Heart left ventricle (tissue), 16 donors: ENCODE measurements around the gene REG1B. TPM values are rescaled to one million over a fixed set of nuclear protein-coding genes. Genes with fewer than 3 reads are reported as not detected.

Source experiments
- ATAC-seq, 4 donors: fragments of 200-7000 bp; cut with Tn5 transposase; one replicate each; pipeline ENCODE4 v1.9.1; 2020 to 2022; ENCODE audit warnings: moderate library complexity in 4 of 4, mild to moderate bottlenecking in 3 of 4, moderate number of reproducible peaks in 1 of 4
- DNase-seq, 5 donors: peaks; one replicate each; pipeline ENCODE4 v3.0.0-alpha.2; 2020
- H3K27ac ChIP-seq, 12 donors: fragments of 200-600 bp; sonication (generic) in 4 of 12; one replicate each; pipeline versions ENCODE4 v1.5.0 to v1.8.0; 2016 to 2022; ENCODE audit warnings: mild to moderate bottlenecking in 2 of 12
- H3K27me3 ChIP-seq, 9 donors: fragments of 200-600 bp; sonication (generic) in 2 of 9; one replicate each; pipeline versions ENCODE4 v1.5.1 to v1.8.0; 2016 to 2022; ENCODE audit warnings: mild to moderate bottlenecking in 3 of 9
- H3K36me3 ChIP-seq, 9 donors: fragments of 200-600 bp; sonication (generic) in 2 of 9; one replicate each; pipeline versions ENCODE4 v1.5.0 to v1.8.0; 2018 to 2022; ENCODE audit warnings: mild to moderate bottlenecking in 2 of 9
- H3K4me1 ChIP-seq, 12 donors: fragments of 200-600 bp; sonication (generic) in 4 of 12; one replicate each; pipeline versions ENCODE4 v1.5.0 to v1.8.0; 2016 to 2022; ENCODE audit warnings: mild to moderate bottlenecking in 3 of 12
- H3K4me3 ChIP-seq, 12 donors: fragments of 200-600 bp; sonication (generic) in 4 of 12; one replicate each; pipeline versions ENCODE4 v1.5.0 to v1.8.0; 2017 to 2022; ENCODE audit warnings: mild to moderate bottlenecking in 9 of 12, moderate library complexity in 4 of 12
- H3K9me3 ChIP-seq, 12 donors: fragments of 200-600 bp; sonication (generic) in 4 of 12; one replicate each; pipeline versions ENCODE4 v1.5.0 to v1.8.0; 2016 to 2022; ENCODE audit warnings: mild to moderate bottlenecking in 1 of 12
- POLR2A ChIP-seq, 2 donors: fragments of 450-650 bp; IDR thresholded peaks; one replicate each; pipeline ENCODE4 v1.6.1; 2017; ENCODE audit warnings: antibody characterized with exemption in 2 of 2, mild to moderate bottlenecking in 2 of 2, moderate library complexity in 2 of 2
- WGBS, 4 donors: extraction: QIAGEN DNeasy Blood & Tissue Kit in 2 of 4; methylation state at CpG; one replicate each; pipeline versions ENCODE4 v1.1.5 to v1.1.7; 2013 to 2018; 5-methylcytosine and 5-hydroxymethylcytosine counted together
- intact Hi-C, 10 donors: fragments of 100-400 bp; cut with DNase I; formaldehyde crosslinking; loops; one replicate each; pipeline versions ENCODE4 v1.11.1 to v1.14.2; 2022
- long read RNA-seq, 3 donors: library from polyadenylated mRNA; unstranded; transcript quantifications; one replicate each; pipeline ENCODE4 v2.0.0, GENCODE V29; 2020 to 2021
- polyA plus RNA-seq, 2 donors: library from polyadenylated mRNA; stranded (reverse); fragments of 200-250 nt; gene quantifications; one replicate each; pipeline ENCODE4 v1.2.3, GENCODE V29; 2013
- total RNA-seq, 9 donors: library from RNA; depleted of rRNA in 2 of 9; stranded (reverse); fragments of >200 nt in 2 of 9; fragmentation: NEBNext Ultra II Directional in 3 of 9; extraction: Animal tissue kit (Norgen Biotek cat#: 25700) in 3 of 9; gene quantifications; one replicate each; pipeline versions ENCODE4 v1.1.0 to v1.2.4, GENCODE V29; 2016 to 2023
- TF ChIP-seq, protein P1 (sequence below), 12 donors: fragments of 200-600 bp; sonication (generic) in 4 of 12; IDR thresholded peaks; one replicate each; pipeline versions ENCODE4 v1.5.0 to v1.8.0; 2018 to 2022; ENCODE audit warnings: antibody characterized with exemption in 12 of 12, mild to moderate bottlenecking in 5 of 12
- donor health status: ischemic (EF 13 %, LVEDD 7.1; RV severe dilation, severe dysfunction).
- donor health status: healthy with polysubstance abuse.
- donor health status: DM: no; HTN: yes; CAD: no.
- donor health status: DM: no; HTN: no; CAD: no.
- donor health status: ischemic (EF 25% LVEDD 6.9; RV normal size, moderate dysfunction).
- donor health status: ischemic (EF 25% LVEDD 5.7; RV mildly dilated, moderate dysfunction).
- donor health status: healthy.
- donor health status: DM: yes; HTN: yes; CAD: no.
- donor health status: ischemic (EF 35%, LVEDD 5.7; RV mildly dilated, moderate dysfunction).
- donor health status: nonischemic (EF 11% LVEDD 7.7; RV severe dilation, severe dysfunction).
- donor health status: DM: yes; HTN: yes; CAD: no.
- donor health status: PGD.
- donor health status: ischemic (EF 29% LVEDD 5.4; RV normal size, mild dysfunction).
- donor health status: nonischemic (EF 23%, LVEDD 6.1; RV moderate dilation, normal function).

REG1B gene, protein sequence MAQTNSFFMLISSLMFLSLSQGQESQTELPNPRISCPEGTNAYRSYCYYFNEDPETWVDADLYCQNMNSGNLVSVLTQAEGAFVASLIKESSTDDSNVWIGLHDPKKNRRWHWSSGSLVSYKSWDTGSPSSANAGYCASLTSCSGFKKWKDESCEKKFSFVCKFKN
- 1 to 10 TPM in 1 of 9 donors, under 1 TPM in 2, not detected in 6; 0.34 to 2.0 (median 0.88) TPM for total RNA-seq
- under 1 TPM; 0.27 to 0.69 TPM for polyA plus RNA-seq
- long read RNA-seq, donor 1, result 0 reads
- long read RNA-seq, donor 2, result 0 reads
- long read RNA-seq, donor 3, result 0 reads

DNA sequence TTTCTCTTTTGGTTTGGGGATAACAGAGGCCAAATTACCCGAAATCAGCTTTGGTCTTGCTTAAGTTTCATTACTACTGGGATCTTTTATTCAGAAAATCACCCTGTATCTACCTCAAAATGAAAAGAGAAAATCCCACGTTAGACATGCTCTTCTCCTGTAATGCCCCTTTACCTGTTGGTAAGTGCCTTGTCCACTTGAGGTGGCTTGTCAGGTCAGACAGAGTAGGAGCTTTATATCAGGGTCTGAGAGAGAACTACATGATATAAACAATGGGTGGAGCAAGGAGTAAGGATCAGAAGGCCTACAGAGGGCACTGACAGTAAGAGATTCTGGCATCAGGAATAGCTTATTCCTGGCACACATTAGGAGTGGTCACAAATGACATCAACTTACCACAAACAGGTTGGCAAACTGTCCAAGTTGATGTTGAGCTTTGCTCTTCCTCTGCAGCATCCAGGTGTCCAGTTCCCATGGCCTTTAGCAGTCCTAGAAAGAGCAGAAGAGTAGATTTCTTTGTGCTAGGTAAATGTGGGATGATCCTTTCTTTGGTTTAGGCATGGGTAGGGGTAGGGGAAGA lies at the start of gene REG1B:
TSS of gene REG1B (minus strand) at position 209 of the 580 bp plus-strand sequence. CDS start 381 bp downstream, outside the sequence.
- Histone ChIP-seq H3K36me3 (no peaks in the 10 kb centered on the region), H3K4me1 (no peaks in the 10 kb centered on the region), H3K4me3 (no peak within 1 kb of the TSS), H3K27me3 (peaks cover 0 to 5% (median 0%) of the 10 kb centered on the region in 9 donors), H3K9me3 (no peaks in the 10 kb centered on the region), H3K27ac (no peak within 1 kb of the TSS)
- TF ChIP-seq, protein P1, sequence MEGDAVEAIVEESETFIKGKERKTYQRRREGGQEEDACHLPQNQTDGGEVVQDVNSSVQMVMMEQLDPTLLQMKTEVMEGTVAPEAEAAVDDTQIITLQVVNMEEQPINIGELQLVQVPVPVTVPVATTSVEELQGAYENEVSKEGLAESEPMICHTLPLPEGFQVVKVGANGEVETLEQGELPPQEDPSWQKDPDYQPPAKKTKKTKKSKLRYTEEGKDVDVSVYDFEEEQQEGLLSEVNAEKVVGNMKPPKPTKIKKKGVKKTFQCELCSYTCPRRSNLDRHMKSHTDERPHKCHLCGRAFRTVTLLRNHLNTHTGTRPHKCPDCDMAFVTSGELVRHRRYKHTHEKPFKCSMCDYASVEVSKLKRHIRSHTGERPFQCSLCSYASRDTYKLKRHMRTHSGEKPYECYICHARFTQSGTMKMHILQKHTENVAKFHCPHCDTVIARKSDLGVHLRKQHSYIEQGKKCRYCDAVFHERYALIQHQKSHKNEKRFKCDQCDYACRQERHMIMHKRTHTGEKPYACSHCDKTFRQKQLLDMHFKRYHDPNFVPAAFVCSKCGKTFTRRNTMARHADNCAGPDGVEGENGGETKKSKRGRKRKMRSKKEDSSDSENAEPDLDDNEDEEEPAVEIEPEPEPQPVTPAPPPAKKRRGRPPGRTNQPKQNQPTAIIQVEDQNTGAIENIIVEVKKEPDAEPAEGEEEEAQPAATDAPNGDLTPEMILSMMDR (IDR thresholded peaks at IDR 0.05), result no peak
- TF ChIP-seq POLR2A (IDR thresholded peaks at IDR 0.05), result no peak
- 63 to 71% (median 67%) methylated on average over 2 of the region's 2 CpGs for WGBS, 4 donors
- ATAC-seq, result no peak
- no peak for DNase-seq
- intact Hi-C loops, result no loop called here

DNA sequence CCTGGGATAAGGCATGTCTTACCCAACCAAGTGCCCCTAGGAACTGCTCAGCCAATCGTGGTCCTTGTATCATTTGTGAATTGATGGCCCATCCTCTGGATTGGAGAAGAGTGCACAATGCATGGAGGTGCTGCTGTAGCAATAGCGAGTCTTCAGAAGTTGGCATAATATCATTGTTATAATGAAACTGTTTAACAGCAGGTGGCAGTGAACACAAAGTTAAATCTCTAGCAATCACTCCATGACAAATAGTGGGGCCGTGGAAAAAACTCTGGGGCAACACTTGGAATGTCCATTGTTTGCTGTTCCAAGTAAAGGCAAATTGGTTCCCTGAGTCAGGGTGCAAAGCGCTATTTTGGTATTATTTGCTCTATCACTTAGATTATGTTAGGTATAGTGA lies 43.9 kb upstream of the REG1B start:
- no peak overlapping the region for H3K4me3 ChIP-seq
- no peak for DNase-seq
- H3K36me3 ChIP-seq, result no peaks in the 10 kb centered on the region
- H3K4me1 ChIP-seq, result no peaks in the 10 kb centered on the region
- TF ChIP-seq POLR2A (IDR thresholded peaks at IDR 0.05), result no peak
- TF ChIP-seq, protein P1 (IDR thresholded peaks at IDR 0.05), result no peak
- H3K27ac ChIP-seq, result no peak overlapping the region
- 76 to 82% (median 77%) methylated on average over 4 of the region's 4 CpGs for WGBS, 4 donors
- intact Hi-C loops, result no loop called here
- H3K27me3 ChIP-seq, result no peaks in the 10 kb centered on the region
- no peaks in the 10 kb centered on the region for H3K9me3 ChIP-seq
- no peak for ATAC-seq

DNA sequence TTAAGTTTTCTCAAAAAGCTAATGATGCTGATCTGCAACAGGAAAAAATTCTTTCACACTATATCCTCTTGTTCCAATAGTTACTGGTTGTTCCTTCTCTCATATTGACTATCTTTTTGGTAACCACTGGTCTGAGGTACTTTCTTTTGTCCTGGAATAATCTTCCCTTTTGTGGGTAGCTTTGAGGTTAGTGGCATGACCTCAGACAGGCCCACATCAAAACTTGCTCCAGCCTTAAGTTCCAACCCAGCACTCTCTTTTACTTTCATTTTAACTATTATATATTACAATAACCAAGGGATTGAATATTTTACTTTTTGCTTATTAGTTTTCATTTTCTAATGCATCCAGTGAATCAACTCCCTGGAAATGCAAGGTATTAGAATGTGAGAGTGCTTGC lies 42.0 kb upstream of the REG1B start:
- ATAC-seq, result no peak
- DNase-seq, result no peak

DNA sequence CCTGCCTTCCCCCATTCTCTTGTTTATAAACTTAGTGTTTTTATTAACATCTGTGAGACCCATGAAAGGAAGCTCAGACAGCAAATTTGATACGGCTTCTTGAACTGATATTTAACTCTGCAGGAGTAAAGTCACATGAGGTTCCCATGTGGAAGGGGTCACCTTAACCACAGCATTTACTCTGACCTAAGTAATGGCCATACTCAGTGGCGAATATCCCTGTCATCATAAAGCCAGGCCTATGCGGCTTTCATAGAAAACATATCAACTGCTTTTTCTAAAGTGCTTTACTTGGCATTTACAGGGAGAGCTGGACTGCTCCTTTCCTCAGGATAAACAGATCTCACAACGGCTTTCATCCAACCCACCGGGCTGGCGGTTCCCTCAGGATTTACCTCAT lies 41.5 kb upstream of the REG1B start:
- Histone ChIP-seq H3K4me3 (no peak overlapping the region), H3K9me3 (no peaks in the 10 kb centered on the region)

More for the DNA sequence above, 42.0 kb upstream of the REG1B start:
- no peaks in the 10 kb centered on the region for H3K9me3 ChIP-seq
- H3K4me1 ChIP-seq, result no peaks in the 10 kb centered on the region
- no peak overlapping the region for H3K27ac ChIP-seq
- H3K36me3 ChIP-seq, result no peaks in the 10 kb centered on the region
- no peaks in the 10 kb centered on the region for H3K27me3 ChIP-seq
- intact Hi-C loops, result no loop called here
- TF ChIP-seq, protein P1 (IDR thresholded peaks at IDR 0.05), result no peak
- TF ChIP-seq POLR2A (IDR thresholded peaks at IDR 0.05), result no peak
- H3K4me3 ChIP-seq, result no peak overlapping the region

More for the DNA sequence above, 41.5 kb upstream of the REG1B start:
- no peaks in the 10 kb centered on the region for H3K36me3 ChIP-seq
- intact Hi-C loops, result no loop called here
- TF ChIP-seq, protein P1 (IDR thresholded peaks at IDR 0.05), result no peak
- no peak for TF ChIP-seq POLR2A (IDR thresholded peaks at IDR 0.05)
- ATAC-seq (no peak), DNase-seq (no peak)
- H3K27me3 ChIP-seq, result no peaks in the 10 kb centered on the region
- H3K4me1 ChIP-seq, result no peaks in the 10 kb centered on the region
- 74 to 82% (median 76%) methylated on average over 6 of the region's 6 CpGs for WGBS, 4 donors
- H3K27ac ChIP-seq, result no peak overlapping the region
